Kidney (tissue), 14 donors: Measurements from ENCODE around the gene BCL2L15. TPM values are rescaled to one million over a fixed set of nuclear protein-coding genes. Genes with fewer than 3 reads are reported as not detected.

ENCODE experiments used
- DNase-seq, 5 donors: peaks; one replicate each; pipeline ENCODE4 v3.0.0-alpha.2; 2013 to 2020
- FAIRE-seq: peaks from 2 replicates; lab custom pipeline; 2012; peaks lifted over from hg19 to GRCh38; lab: Jason Lieb, UNC
- H3K27ac ChIP-seq, 2 donors: one replicate each; pipeline ENCODE4 v1.7.0; 2013; ENCODE audit warnings: low read depth in 2 of 2, low read length in 2 of 2, inconsistent platforms in 1 of 2
- H3K27me3 ChIP-seq: one replicate; pipeline ENCODE4 v1.7.1; 2013; ENCODE audit warnings: low read length, inconsistent platforms; ENCODE audit not compliant: control insufficient read depth, insufficient read depth
- H3K36me3 ChIP-seq, 3 donors: one replicate each; pipeline versions ENCODE4 v1.7.0 to v1.7.1; 2013; ENCODE audit warnings: low read length in 3 of 3, control low read depth in 1 of 3, inconsistent platforms in 1 of 3; ENCODE audit not compliant: insufficient read depth in 3 of 3, control insufficient read depth in 2 of 3
- H3K4me1 ChIP-seq, 3 donors: one replicate each; pipeline versions ENCODE4 v1.7.0 to v1.7.1; 2013; ENCODE audit warnings: low read length in 3 of 3, inconsistent platforms in 1 of 3, low read depth in 1 of 3; ENCODE audit not compliant: control insufficient read depth in 2 of 3, insufficient read depth in 2 of 3
- H3K4me3 ChIP-seq, 3 donors: one replicate each; pipeline versions ENCODE4 v1.7.0 to v1.8.1; 2013; ENCODE audit warnings: low read length in 3 of 3, control low read depth in 1 of 3, inconsistent platforms in 1 of 3
- H3K9ac ChIP-seq, 3 donors: one replicate each; pipeline versions ENCODE4 v1.7.0 to v1.7.1; 2013; ENCODE audit warnings: low read length in 3 of 3, control low read depth in 1 of 3, inconsistent platforms in 1 of 3
- H3K9me3 ChIP-seq, 3 donors: one replicate each; pipeline versions ENCODE4 v1.7.0 to v1.7.1; 2013; ENCODE audit warnings: low read length in 3 of 3, control low read depth in 1 of 3, inconsistent platforms in 1 of 3; ENCODE audit not compliant: control insufficient read depth in 2 of 3, insufficient read depth in 1 of 3
- intact Hi-C: fragments of 100-400 bp; cut with DNase I; formaldehyde crosslinking; loops from one replicate; pipeline ENCODE4 v1.11.1; 2022
- polyA plus RNA-seq: library from polyadenylated mRNA; stranded (reverse); fragments of 350-450 nt; fragmentation: Illumina TruSeq; extraction: RNeasy Lipid Tissue Mini Kit (QIAGEN cat#74804); gene quantifications from one replicate; pipeline ENCODE4 v1.2.3, GENCODE V29; 2014; ENCODE audit warnings: low read depth, low replicate concordance; ENCODE audit not compliant: insufficient read depth
- total RNA-seq: library from RNA; stranded (reverse); fragmentation: NEBNext Ultra II Directional; extraction: Animal tissue kit (Norgen Biotek cat#: 25700); gene quantifications from one replicate; pipeline ENCODE4 v1.2.1, GENCODE V29; 2021
- TF ChIP-seq, protein P1 (sequence below): IDR thresholded peaks from 3 replicates; pipeline ENCODE4 v1.5.1; 2012; ENCODE audit warnings: mild to moderate bottlenecking, moderate library complexity, borderline replicate concordance; ENCODE audit not compliant: insufficient read depth; ENCODE audit errors: extremely low read depth
- donor health status: control.
- donor health status: control.
- donor health status: control.
- donor health status: control.
- donor health status: control.
- donor health status: DM: yes; HTN: yes; CAD: no.
- donor health status: Normal renal cell carcinoma (clear cell type).

Gene BCL2L15
- total and polyA plus RNA-seq, 2 donors from 2014 or later = 2.2 to 34.3 TPM

DNA sequence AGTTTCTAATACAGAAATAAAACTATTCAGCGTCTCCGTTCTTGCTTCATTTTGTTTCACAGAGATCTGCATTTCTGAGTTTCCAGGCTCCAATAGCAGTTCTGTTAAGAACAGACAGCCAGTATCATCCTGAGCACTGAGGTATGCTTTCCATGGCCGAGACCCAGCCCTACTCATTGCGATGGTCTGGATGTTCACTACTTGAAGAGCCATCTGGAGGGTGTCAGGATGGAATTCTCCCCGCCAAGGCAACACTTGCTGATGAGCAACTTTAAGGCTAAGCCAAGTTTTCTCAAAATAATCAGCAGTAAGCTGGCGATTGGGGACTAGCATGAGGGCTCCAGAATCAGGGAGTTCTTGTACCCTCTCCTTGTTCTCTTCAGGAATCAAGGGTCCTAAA, 7.7 kb upstream of the BCL2L15 start:
- intact Hi-C loops = no loop called here

DNA sequence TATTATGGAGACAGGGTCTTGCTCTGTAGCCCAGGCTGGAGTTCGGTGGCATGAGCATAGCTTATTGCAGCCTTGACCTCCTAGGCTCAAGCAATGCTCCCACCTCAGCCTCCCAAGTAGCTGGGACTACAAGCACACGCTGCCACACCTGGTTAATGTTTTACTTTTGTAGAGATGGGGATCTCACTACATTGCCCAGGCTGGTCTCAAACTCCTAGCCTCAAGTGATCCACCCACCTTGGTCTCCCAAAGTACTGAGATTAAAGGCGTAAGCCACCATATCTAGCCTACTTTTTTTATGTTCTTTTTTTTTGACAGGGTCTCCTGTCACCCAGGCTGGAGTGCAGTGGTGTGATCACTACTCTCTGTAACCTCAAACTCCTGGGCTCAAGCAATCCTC, 5.9 kb upstream of the BCL2L15 start:
- FAIRE-seq (no peak), DNase-seq (no peak)
- H3K4me1 ChIP-seq = no peaks in the 10 kb centered on the region
- intact Hi-C loops = no loop called here
- H3K27me3 ChIP-seq = no peaks in the 10 kb centered on the region
- no peak overlapping the region for H3K27ac ChIP-seq
- H3K9me3 ChIP-seq = no peaks in the 10 kb centered on the region
- H3K4me3 ChIP-seq = no peak overlapping the region
- H3K36me3 ChIP-seq = peaks cover 4 to 25% (median 15%) of the 10 kb centered on the region in 3 donors
- TF ChIP-seq, protein P1, sequence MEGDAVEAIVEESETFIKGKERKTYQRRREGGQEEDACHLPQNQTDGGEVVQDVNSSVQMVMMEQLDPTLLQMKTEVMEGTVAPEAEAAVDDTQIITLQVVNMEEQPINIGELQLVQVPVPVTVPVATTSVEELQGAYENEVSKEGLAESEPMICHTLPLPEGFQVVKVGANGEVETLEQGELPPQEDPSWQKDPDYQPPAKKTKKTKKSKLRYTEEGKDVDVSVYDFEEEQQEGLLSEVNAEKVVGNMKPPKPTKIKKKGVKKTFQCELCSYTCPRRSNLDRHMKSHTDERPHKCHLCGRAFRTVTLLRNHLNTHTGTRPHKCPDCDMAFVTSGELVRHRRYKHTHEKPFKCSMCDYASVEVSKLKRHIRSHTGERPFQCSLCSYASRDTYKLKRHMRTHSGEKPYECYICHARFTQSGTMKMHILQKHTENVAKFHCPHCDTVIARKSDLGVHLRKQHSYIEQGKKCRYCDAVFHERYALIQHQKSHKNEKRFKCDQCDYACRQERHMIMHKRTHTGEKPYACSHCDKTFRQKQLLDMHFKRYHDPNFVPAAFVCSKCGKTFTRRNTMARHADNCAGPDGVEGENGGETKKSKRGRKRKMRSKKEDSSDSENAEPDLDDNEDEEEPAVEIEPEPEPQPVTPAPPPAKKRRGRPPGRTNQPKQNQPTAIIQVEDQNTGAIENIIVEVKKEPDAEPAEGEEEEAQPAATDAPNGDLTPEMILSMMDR = no peak
- no peak overlapping the region for H3K9ac ChIP-seq

More for the DNA sequence above, 7.7 kb upstream of the BCL2L15 start:
- no peak overlapping the region for H3K27ac ChIP-seq
- no peaks in the 10 kb centered on the region for H3K27me3 ChIP-seq
- no peaks in the 10 kb centered on the region for H3K4me1 ChIP-seq
- FAIRE-seq = no peak
- H3K36me3 ChIP-seq = peaks cover 7 to 36% (median 21%) of the 10 kb centered on the region in 3 donors
- TF ChIP-seq, protein P1 = no peak
- DNase-seq = no peak
- H3K9me3 ChIP-seq = no peaks in the 10 kb centered on the region
- no peak overlapping the region for H3K9ac ChIP-seq
- H3K4me3 ChIP-seq = no peak overlapping the region

DNA sequence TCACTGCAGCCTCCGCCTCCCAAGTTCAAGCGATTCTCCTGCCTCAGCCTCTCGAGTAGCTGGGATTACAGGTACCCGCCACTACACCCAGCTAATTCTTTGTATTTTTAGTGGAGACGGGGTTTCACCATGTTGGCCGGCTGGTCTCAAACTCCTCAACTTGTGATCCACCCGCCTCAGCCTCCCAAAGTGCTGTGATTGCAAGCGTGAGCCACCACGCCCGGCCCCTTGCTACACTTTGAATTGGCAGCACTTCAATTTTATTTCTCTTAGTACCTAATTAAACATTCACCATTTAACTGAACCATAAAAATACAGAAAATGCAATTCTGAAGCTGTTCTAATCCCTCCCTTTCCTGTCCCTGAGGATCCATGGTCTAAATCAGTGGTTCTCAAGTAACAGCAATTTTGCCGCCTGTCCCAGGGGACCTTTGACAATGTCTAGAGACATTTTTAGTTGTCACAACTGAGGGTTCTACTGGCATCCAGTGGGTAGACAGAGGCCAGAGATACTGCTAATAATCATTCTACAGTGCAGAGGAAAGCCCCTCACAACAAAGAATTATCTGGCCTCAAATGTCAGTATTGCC, 4.3 kb upstream of the BCL2L15 start:
- H3K27me3 ChIP-seq = no peaks in the 10 kb centered on the region
- no peaks in the 10 kb centered on the region for H3K9me3 ChIP-seq
- no peaks in the 10 kb centered on the region for H3K4me1 ChIP-seq
- no peak overlapping the region for H3K4me3 ChIP-seq
- H3K27ac ChIP-seq = no peak overlapping the region
- intact Hi-C loops = no loop called here
- TF ChIP-seq, protein P1 = no peak
- H3K9ac ChIP-seq = no peak overlapping the region
- peaks cover 0 to 13% (median 9%) of the 10 kb centered on the region in 3 donors for H3K36me3 ChIP-seq
- no peak for FAIRE-seq
- DNase-seq = no peak

DNA sequence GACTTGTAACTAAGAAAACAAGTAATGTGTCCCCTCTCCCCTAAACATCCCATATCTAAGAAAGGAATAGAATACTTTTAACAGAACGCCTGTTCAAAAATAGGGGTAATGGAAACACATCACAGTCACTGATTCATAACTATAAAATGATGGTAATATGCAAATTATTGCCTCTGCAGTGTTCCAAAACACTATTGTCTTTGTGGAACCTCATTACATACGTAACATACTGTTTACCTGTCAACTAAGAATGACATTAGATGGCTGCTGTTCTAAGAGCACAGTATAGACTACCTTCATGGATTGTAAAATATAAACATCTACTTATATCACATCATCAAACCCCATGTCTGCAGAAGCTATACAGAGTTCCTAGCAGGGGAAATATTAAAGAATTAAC, 3.4 kb upstream of the BCL2L15 start:
- TF ChIP-seq, protein P1 = no peak
- DNase-seq (no peak), FAIRE-seq (no peak)
- Histone ChIP-seq H3K36me3 (peaks cover 0 to 6% (median 6%) of the 10 kb centered on the region in 3 donors), H3K4me3 (no peak overlapping the region), H3K9me3 (no peaks in the 10 kb centered on the region), H3K4me1 (no peaks in the 10 kb centered on the region), H3K27me3 (no peaks in the 10 kb centered on the region), H3K9ac (no peak overlapping the region), H3K27ac (no peak overlapping the region)
- intact Hi-C loops = no loop called here
